CD1c-positive myeloid dendritic cell (primary cell): ENCODE data around the gene EEF1A1.
A peak's percentile ranks its signal among the peaks of the same experiment; 100 is the strongest.
"Not testable (repeated sequence)": the region's sequence is repeated elsewhere in the genome, so short reads cannot be mapped to it uniquely, and the experiment has no call there.

Experiments
- DNase-seq: peaks from one replicate; pipeline ENCODE4 v3.0.0-alpha.2; 2016; ENCODE audit errors: extremely low spot score

EEF1A1 gene

DNA sequence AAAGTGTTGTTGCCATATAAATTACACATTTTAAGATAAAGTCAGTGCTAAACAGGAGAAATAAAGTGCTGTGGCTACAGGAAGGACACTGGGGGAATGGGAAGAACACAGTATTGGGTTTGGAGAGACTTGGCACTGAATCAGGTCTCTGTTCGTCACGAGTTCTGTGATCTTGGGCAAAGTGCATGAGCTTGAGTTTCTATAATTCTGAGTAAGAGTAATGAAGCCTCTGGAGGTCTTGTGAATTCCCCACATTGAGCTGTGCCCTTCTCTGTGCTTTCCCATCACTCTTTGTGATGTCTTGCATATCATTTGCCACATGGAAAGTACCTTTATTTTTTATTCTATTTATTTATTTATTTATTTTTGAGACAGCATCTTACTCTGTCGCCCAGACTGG lies 16.8 kb upstream of the EEF1A1 start:
- DNase-seq = no peak

DNA sequence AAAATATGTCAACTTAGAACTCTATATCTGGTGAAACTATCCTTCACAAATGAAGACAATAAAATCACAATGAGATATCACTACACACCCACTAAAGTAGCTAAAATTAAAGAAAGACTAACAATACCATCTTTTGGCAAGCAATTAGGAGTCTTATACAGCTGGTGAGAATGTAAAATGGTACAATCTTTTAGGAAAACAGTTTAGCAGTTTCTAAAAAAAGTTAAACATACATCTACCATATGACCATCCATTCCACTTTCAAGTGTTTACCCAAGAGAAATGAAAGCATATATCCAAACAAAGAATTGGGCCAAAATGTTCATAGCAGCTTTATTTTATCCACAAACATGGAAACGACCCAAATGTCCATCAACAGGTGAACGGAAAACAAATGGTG lies 13.8 kb upstream of the EEF1A1 start:
- no peak for DNase-seq

DNA sequence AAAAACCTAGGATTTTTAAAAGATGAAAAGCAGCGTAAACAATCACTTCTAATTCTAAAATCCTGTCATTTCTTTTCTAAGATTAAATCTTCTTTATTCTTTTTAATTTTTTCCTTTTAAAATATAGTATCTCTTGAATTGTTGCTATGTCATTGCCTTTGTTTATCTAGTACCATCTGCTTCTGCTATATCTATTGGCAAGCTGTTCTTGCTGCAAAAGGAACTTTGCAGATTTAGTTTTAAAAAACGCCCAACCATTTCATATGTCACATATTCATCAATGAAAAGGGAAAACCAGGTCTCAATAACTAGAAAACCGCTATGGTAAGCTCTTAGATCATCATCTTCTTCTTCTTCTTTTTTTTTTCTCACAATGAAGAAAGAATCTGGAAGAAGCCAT lies 11.5 kb upstream of the EEF1A1 start:
- DNase-seq = no peak

DNA sequence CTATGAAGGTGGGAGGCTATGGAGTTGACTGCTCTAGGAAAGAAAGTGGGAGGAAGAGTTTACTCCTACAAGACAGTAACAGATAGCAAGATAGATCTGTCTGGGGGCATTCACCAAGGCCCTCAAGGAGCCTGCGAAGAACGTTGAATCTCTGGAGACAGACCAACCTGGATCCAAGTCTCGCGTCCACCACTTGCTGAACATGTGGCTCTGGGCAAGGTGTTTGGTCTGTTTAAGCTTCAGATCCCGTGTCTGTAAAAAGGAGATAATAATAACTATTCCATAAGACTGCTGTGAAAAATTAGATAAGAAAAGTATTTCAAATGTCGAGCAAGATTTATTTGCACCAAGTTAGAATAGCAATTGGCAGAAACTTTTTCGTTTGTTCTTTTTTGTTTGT lies 8.1 kb upstream of the EEF1A1 start:
- DNase-seq = no peak

DNA sequence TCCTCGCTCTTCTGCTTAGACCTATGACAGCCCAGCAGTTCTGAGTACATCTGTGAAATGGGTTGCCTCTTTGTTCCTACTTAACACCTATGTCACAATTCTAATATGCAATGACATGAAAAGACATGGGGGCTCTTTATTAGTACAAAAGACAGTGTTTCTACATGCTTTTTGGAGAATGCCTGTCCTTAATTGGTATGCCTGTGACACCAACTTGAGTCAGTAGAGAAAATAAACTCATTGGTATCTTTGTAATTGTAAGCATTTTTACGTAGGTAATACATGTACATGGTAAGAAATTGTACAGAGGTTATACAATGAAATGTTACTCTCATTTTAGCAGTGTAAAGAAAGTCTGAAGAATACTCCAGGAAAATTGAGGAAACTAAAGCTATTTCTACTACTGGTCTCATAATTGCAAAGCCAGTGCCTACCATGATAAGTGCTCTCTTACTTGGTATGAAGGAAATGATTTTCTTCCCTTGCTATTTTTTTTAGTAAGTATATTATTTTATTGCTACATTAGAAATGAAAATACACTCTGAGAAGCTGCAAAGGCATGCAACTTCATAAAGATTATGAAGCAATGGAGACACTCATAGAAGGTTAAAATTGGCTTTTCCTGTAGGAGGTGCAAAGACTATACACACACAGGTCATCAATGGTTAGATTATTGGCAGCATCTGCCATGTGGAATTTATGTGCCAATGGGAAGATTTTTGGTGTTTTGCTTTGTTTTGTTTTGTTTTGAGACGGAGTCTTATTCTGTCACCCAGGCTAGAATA lies 4.9 kb upstream of the EEF1A1 start:
- DNase-seq = no peak

DNA sequence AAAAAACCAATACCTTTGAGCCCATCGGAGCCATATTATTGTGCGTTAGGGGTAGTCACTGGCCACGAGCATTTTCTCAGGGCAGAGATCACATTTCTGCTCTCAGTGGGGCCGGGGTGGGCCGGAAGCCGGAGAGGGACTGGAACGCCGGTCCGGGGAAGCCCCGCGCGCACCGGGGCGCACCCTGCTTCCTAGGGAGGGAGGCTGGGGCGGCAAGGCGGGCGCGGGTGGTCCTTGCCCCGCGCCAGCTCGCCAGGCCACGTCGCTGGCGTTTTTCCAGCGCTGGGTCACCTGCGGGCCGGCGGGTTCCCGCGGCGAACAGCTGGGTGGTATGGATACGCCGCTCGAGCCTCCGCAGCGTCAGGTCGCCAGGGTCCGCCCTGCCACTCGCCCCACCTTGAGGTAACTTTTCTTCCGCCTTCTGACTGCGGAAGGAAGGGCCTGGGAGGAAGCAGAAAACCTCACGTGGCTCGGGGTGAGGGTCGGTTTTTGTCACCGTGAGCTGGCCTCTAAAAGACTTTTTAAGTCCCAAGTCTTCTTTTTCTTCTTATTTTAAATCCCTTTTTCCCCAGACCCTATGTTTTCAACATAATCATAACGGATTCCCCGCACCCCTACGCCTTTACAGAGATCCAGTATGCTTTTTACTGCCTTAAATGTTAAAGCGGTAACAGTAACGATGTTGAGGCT lies 2.7 kb upstream of the EEF1A1 start:
- peak; percentile 81 for DNase-seq

DNA sequence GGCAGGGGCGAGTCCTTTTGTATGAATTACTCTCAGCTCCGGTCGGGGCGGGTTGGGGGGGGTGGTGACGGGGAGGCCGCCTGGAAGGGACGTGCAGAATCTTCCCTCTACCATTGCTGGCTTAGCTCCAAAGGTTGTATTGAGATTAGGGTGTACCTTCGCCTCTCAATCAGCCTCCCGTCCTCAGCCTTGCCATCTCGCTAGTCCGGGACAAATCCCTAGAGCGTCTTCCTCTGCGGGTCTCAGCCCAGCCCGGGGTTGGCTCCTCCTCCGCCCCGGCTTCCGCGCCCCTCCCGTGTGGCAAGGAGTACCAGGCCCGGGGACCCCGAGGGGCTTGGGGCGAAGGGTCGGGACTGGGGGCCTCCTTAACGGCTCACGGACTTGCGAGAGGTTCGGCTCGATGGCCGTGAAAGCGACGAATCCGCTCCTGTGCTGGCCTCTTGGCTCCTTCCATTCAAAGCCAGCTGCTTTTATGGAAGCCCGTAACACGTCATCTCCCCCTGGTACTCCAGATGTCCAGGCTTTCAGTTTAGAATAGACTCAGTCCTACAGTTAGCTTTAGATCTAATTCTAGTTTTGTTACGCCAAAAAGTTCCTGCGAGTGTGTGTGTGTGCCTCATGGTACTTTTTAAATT lies 636 bp upstream of the EEF1A1 start:
- DNase-seq = no peak

DNA sequence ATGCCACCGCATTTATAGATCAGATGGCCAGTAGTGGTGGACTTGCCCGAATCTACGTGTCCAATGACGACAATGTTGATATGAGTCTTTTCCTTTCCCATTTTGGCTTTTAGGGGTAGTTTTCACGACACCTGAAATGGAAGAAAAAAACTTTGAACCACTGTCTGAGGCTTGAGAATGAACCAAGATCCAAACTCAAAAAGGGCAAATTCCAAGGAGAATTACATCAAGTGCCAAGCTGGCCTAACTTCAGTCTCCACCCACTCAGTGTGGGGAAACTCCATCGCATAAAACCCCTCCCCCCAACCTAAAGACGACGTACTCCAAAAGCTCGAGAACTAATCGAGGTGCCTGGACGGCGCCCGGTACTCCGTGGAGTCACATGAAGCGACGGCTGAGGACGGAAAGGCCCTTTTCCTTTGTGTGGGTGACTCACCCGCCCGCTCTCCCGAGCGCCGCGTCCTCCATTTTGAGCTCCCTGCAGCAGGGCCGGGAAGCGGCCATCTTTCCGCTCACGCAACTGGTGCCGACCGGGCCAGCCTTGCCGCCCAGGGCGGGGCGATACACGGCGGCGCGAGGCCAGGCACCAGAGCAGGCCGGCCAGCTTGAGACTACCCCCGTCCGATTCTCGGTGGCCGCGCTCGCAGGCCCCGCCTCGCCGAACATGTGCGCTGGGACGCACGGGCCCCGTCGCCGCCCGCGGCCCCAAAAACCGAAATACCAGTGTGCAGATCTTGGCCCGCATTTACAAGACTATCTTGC lies 725 bp downstream of the EEF1A1 start:
- peak; percentile 93 for DNase-seq

DNA sequence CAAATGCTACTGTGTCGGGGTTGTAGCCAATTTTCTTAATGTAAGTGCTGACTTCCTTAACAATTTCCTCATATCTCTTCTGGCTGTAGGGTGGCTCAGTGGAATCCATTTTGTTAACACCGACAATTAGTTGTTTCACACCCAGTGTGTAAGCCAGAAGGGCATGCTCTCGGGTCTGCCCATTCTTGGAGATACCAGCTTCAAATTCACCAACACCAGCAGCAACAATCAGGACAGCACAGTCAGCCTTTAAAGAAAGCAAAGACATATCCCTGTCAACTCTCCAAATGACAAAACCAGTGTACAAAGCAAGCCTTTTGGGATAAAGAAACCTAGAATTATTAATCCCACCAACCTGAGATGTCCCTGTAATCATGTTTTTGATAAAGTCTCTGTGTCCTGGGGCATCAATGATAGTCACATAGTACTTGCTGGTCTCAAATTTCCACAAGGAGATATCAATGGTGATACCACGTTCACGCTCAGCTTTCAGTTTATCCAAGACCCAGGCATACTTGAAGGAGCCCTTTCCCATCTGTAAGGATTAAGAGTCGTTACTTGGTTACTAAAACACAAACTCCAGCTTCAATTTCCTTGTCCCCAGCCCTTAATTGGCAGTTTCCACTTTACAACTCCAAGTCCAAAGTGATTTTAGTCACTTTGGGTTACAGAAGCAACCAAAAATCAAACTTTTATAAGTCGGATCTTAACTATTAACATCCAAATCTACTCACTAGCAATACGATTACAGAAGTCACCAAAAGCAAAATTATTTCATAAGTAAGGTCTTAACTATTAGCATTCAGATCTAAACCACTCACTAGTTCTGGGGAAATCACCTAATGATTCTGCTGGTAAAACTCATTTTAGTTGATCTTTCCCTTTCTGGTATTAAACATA lies 1.6 kb downstream of the EEF1A1 start:
- not testable (repeated sequence) for DNase-seq

DNA sequence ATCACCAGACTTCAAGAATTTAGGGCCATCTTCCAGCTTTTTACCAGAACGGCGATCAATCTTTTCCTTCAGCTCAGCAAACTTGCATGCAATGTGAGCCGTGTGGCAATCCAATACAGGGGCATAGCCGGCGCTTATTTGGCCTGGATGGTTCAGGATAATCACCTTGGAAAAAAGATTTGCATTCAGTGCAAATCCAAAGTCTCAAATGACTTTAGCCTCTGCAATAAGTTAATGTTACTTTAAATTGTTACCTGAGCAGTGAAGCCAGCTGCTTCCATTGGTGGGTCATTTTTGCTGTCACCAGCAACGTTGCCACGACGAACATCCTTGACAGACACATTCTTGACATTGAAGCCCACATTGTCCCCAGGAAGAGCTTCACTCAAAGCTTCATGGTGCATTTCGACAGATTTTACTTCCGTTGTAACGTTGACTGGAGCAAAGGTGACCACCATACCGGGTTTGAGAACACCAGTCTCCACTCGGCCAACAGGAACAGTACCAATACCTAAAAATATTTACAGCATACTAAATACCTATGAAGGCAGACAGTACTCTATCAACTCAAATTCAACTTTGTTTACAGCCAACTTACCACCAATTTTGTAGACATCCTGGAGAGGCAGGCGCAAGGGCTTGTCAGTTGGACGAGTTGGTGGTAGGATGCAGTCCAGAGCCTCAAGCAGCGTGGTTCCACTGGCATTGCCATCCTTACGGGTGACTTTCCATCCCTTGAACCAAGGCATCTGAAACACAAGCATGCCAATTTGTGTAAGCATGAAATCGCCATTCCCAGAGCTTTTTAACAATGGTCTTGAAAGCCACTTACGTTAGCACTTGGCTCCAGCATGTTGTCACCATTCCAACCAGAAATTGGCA lies 2.5 kb downstream of the EEF1A1 start:
- not testable (repeated sequence) for DNase-seq

DNA sequence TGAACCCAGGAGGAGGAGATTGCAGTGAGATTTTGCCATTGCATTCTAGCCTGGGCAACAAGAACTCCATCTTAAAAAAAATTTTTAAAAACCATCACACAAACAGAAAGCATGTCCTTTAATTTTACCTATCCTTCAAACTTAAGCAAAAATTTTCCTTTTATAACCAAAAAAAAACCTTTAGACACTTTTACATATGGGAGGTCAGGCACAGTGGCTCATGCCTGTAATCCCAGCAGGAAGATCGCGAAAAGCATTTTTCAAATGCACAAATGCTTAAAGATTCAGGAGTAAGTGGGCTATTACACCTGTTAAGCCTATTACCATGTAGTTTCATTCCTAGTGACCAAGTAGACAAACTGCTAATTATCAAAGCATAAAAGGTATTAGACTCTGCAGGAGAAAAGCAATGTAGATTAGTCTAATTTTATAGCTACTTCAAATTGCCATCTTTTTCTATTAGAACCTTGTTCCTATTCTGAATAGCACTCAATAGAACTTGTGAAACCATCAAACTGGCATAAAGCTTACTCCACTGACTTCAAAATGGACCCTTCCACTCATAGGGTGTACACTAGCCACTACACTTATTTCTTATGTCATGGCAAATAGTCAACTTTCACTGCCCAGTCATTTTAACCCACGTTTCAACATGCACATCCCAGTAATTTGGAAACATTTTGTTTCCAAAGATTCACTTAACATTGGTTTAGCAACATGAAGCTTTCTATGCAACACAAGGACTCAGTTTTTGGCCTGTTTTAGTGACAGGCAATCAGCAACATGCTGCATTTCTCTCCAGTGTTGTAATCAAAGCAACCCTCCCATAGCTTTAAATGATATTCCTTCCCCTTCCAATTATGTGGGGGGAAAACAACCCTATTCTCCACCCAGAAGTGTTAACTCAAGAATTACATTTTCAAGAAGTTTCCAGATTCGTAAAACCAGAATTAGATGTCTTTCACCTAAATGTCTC lies 4.0 kb downstream of the EEF1A1 start:
- DNase-seq = peak; percentile 56

DNA sequence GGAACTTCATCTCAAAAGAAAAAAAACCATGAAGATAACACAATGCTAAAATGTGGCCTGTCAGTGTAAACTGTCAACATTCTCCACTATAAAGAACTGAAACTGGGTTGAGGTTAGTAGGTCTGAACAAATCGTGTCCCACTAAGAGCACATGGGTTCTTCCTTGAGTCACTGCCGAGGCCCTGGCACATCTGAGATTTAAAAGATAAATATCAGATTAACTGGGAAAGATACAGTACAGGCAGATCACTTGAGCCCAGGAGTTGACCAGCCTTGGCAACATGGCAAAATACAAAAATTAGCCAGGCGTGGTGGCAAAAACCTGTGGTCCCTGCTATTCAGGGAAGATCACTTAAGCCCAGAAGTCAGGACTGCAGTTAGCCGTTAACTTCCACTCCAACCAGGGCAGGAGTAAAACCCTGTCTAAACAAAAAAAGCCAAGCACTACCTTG lies 5.6 kb downstream of the EEF1A1 start:
- peak; percentile 78 for DNase-seq

DNA sequence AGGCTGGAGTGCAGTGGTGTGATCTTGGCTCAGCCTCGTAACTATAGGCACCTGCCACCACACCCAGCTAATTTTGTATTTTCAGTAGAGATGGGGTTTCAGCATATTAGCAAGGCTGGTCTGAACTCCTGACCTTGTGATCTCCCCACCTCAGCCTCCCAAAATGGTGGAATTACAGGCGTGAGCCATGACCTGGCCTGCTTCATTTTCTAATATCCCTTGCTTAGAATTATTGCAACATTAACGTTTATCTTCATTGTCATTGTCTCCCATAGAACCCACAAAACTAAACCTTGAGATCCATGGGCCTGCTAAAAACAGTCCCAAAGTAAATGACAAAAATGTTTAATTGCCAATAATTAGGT lies 6.1 kb downstream of the EEF1A1 start:
- no peak for DNase-seq

DNA sequence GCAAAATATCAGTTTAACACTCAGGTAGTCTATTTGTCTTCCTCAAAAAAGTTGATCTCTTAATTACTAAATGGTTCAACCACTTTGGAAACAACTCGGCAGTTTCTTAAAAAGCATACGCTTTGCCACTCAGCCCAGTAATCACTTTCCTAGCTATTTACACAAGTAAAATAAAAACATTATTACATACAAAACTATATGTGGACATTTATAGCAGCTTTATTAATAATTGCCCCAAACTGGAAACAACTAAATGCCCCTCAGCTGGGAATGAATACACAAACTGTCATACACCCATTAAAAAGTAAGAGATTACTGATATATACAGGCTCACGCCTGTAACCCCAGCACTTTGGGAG lies 7.4 kb downstream of the EEF1A1 start:
- no peak for DNase-seq

DNA sequence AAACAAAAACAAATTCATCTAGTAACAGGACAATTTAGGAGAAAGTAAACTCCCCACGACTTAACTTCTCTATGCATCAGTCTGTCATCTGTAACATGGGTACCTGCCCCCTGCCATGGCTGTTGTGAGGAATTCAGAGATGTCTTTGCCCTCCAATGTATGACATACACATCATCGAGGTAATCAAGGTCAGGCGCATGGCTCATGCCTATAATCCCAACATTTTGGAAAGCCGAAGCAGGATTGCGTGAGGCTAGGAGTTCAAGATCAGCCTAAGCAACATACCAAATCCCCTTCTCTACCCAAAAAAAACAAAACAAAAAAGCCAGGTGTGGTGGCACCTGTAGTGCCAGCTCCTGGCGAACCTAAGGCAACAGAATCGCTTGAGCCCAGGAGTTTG lies 9.0 kb downstream of the EEF1A1 start:
- no peak for DNase-seq

DNA sequence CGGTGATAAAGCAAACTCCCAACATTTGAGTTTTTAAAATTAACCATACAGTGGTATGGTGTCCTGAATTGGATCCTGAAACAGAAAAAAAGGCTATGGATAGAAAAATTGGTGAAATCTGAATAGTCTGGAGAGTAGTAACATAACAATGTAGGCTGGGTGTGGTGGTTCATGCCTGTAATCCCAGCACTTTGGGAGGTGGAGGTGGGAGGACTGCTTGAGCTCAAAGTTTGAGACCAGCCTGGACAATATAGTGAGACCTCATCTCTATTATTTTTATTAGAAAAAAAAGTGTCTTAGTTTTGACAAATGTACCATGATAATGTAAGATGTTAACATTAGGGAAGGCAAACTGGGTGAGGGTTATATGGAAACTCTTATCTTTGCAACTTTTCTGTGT lies 11.0 kb downstream of the EEF1A1 start:
- no peak for DNase-seq

DNA sequence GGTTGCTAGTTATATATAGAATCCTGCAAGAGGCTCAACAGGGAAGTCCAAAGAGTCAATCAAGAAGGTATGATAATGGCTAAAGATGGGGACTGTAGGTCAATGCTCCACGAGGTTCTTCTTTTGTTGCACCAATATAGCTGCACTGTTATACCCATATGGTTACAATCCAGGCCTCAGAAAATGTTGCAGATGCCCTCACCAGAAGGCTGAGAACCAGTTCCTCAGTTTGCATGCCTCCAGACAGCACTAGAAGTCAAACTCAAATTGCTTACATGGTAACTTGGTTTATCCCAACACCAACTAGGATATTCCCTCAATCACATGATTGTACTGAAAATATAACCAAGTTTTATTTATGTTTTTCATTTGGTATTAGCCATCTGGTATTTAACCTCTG lies 12.1 kb downstream of the EEF1A1 start:
- no peak for DNase-seq

DNA sequence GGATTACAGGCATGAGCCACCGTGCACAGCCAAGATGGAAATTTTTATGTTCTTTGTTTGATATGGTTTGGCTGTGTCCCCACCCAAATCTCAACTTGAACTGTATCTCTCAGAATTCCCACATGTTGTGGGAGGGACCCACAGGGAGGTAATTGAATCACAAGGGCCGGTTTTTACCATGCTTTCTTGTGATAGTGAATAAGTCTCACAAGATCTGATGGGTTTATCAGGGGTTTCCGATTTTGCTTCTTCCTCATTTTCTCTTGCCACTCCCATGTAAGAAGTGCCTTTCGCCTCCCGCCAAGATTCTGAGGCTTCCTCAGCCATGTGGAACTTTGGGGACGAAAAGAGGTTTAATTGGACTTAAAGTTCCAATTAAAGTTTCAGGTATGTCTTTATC lies 14.6 kb downstream of the EEF1A1 start:
- peak; percentile 65 for DNase-seq

DNA sequence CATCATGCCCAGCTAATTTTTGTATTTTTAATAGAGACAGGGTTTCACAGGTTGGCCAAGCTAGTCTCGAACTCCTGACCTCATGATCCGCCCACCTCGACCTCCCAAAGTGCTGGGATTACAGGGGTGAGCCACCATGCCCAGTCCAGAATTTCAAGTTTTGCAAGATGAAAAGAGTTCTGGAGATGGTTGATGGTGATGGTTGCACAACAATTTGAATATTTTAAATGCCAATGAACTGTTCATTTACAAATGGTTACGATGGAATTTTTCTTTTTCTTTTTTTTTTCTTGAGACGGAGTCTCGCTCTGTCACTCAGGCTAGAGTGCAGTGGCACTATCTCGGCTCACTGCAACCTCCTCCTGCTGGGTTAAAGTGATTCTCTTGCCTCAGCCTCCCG lies 15.1 kb downstream of the EEF1A1 start:
- not testable (repeated sequence) for DNase-seq
